ENCODE measurements around the gene INPP5J. TPM values are rescaled to one million over a fixed set of nuclear protein-coding genes. Genes with fewer than 3 reads are reported as not detected.

The INPP5J gene
- total and polyA plus RNA-seq, 2 experiments from 2014 or later = 4.8 to 14.5 TPM

DNA sequence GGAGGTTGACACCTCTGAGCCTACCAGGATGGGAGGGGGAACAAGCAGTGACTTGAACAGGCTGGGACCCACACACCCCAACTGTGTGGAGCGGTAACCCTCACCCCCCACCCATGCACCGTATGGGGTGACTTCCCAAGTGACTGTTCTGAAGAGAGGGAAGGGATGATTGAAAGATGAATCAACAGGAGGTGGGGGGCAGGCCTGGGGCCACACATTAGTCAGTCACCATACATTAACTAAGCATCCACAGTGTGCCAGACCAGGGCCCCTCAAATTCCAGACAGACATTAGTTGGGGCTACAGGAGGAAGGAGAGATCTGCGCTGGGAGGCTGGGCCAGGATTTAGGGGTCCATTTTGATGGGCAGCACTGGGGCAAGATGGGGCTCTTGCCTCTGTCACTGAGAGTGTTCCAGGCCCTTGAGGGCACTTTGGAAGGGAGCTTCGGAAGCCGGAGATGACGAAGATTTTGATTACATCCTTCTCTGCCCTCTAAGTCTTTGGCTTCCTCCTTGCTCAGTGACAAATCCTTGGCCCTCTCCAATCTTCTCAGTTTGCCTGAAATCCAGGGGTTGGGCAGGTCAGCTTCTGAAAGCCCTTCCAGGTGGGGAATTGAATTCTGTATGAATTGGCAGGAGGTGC, 40.7 kb upstream of the INPP5J start:
- Histone ChIP-seq H3K4me2 (peak overlapping the region; percentile 100), H3K36me3 (ENCODE audit: insufficient read depth) (no peaks in the 10 kb centered on the region), H3F3A (replicated peaks; ENCODE audit: low read depth) (peaks cover 7% of the 10 kb centered on the region; the same call in 1 of the 2 replicates), H3K4me3 (peak overlapping the region; percentile 66), H3K27ac (ENCODE audit: low read depth) (no peak overlapping the region), H2AFZ (no peak overlapping the region), H4K20me1 (replicated peaks; ENCODE audit: insufficient read depth) (peaks cover 4% of the 10 kb centered on the region; the same call in 1 of the 2 replicates), H3K79me2 (replicated peaks; ENCODE audit: insufficient read depth) (peaks cover 12% of the 10 kb centered on the region), H3K4me1 (ENCODE audit: insufficient read depth) (peaks cover 21% of the 10 kb centered on the region), H3K9me2 (ENCODE audit: insufficient read depth) (no peaks in the 10 kb centered on the region), H3K27me3 (ENCODE audit: insufficient read depth) (peaks cover 9% of the 10 kb centered on the region)
- Mint-ChIP-seq H3K27ac (no peak overlapping the region), H3K27me3 (ENCODE audit: insufficient read depth, low read depth, poor library complexity) (peaks cover 26% of the 10 kb centered on the region), H3K4me3 (peak overlapping the region; percentile 87), H3K4me1 (peaks cover 37% of the 10 kb centered on the region), H3K9me3 (no peaks in the 10 kb centered on the region), H3K36me3 (ENCODE audit: low read depth) (no peaks in the 10 kb centered on the region; the same call in 2 of the 3 replicates)
- DNase-seq (ENCODE audit: low spot score) = no peak
- TF ChIP-seq ZNF114 (CRISPR knock-in tag; IDR thresholded peaks at IDR 0.05) (no peak), STAT1 (IDR thresholded peaks at IDR 0.05; ENCODE audit: unreplicated experiment) (no peak), REST (IDR thresholded peaks at IDR 0.05; ENCODE audit: unreplicated experiment) (no peak), CREB1 (CRISPR knock-in tag; IDR thresholded peaks at IDR 0.05; ENCODE audit: low read depth) (no peak), ZNF462 (CRISPR knock-in tag; IDR thresholded peaks at IDR 0.05) (no peak), EZH2phosphoT487 (IDR thresholded peaks at IDR 0.05; ENCODE audit: unreplicated experiment) (no peak), EZH2 (IDR thresholded peaks at IDR 0.05; ENCODE audit: low read depth, unreplicated experiment) (no peak), POLR2AphosphoS5 (IDR thresholded peaks at IDR 0.05; ENCODE audit: low read depth) (no peak), JUNB (IDR thresholded peaks at IDR 0.05; ENCODE audit: unreplicated experiment) (no peak), ZNF331 (CRISPR knock-in tag; IDR thresholded peaks at IDR 0.05; ENCODE audit: low read depth) (no peak), NANOG (IDR thresholded peaks at IDR 0.05; ENCODE audit: borderline replicate concordance) (no peak)
- TF ChIP-seq, protein P1, sequence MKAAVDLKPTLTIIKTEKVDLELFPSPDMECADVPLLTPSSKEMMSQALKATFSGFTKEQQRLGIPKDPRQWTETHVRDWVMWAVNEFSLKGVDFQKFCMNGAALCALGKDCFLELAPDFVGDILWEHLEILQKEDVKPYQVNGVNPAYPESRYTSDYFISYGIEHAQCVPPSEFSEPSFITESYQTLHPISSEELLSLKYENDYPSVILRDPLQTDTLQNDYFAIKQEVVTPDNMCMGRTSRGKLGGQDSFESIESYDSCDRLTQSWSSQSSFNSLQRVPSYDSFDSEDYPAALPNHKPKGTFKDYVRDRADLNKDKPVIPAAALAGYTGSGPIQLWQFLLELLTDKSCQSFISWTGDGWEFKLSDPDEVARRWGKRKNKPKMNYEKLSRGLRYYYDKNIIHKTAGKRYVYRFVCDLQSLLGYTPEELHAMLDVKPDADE (IDR thresholded peaks at IDR 0.05) = no peak
- TF ChIP-seq, protein P2, sequence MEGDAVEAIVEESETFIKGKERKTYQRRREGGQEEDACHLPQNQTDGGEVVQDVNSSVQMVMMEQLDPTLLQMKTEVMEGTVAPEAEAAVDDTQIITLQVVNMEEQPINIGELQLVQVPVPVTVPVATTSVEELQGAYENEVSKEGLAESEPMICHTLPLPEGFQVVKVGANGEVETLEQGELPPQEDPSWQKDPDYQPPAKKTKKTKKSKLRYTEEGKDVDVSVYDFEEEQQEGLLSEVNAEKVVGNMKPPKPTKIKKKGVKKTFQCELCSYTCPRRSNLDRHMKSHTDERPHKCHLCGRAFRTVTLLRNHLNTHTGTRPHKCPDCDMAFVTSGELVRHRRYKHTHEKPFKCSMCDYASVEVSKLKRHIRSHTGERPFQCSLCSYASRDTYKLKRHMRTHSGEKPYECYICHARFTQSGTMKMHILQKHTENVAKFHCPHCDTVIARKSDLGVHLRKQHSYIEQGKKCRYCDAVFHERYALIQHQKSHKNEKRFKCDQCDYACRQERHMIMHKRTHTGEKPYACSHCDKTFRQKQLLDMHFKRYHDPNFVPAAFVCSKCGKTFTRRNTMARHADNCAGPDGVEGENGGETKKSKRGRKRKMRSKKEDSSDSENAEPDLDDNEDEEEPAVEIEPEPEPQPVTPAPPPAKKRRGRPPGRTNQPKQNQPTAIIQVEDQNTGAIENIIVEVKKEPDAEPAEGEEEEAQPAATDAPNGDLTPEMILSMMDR (conservative IDR thresholded peaks at IDR 0.05; ENCODE audit: low read depth in 2 of 2) = no peak
- ATAC-seq = no peak

All from GM23338 (cell line).